Measurements from ENCODE around the gene UBXN4. TPM values are rescaled to one million over a fixed set of nuclear protein-coding genes. Genes with fewer than 3 reads are reported as not detected.
"Not testable (repeated sequence)": the region's sequence is repeated elsewhere in the genome, so short reads cannot be mapped to it uniquely, and the experiment has no call there.

UBXN4 gene
- 49.9 and 65.9 TPM in 2 replicates for total RNA-seq (2014; rRNA removed; shearing (Covaris generic); ENCODE audit: low replicate concordance)

GRCh38 chr2:135741395-135742324 is at the start of gene UBXN4:
Gene UBXN4 (plus strand): TSS chr2:135741855. CDS start chr2:135741930, 75 bp downstream.
- H4K20me1 ChIP-seq (ENCODE audit: insufficient read depth, low read depth, low read length) = peaks cover 15% of the 10 kb centered on the region; the same call in 1 of the 2 replicates
- H3K79me2 ChIP-seq (ENCODE audit: low read length) = peaks cover 49% of the 10 kb centered on the region
- H3K36me3 ChIP-seq (ENCODE audit: insufficient read depth, low read length) = peaks cover 14% of the 10 kb centered on the region; the same call in 1 of the 2 replicates
- peak within 1 kb of the TSS; percentile 66 for H3K27ac ChIP-seq (ENCODE audit: low read length)
- H3K27me3 ChIP-seq (ENCODE audit: low read length) = no peaks in the 10 kb centered on the region
- peak within 1 kb of the TSS; percentile 97 for H3K9ac ChIP-seq (ENCODE audit: low read length)
- peak within 1 kb of the TSS; percentile 76; the same call in 1 of the 2 replicates for H2AFZ ChIP-seq (ENCODE audit: low read length)
- no peaks in the 10 kb centered on the region; the same call in 1 of the 2 replicates for H3K9me2 ChIP-seq (replicated peaks; ENCODE audit: insufficient read depth, low read length)
- peak; percentile 98 for DNase-seq
- peaks cover 17% of the 10 kb centered on the region for H3K4me1 ChIP-seq (ENCODE audit: low read length)
- H3K4me3 ChIP-seq (ENCODE audit: low read length) = peak within 1 kb of the TSS; percentile 97
- peak within 1 kb of the TSS; percentile 95 for H3K4me2 ChIP-seq (ENCODE audit: low read depth, low read length, poor library complexity, severe bottlenecking)
- H3K9me3 ChIP-seq (ENCODE audit: low read length) = no peaks in the 10 kb centered on the region

DNA sequence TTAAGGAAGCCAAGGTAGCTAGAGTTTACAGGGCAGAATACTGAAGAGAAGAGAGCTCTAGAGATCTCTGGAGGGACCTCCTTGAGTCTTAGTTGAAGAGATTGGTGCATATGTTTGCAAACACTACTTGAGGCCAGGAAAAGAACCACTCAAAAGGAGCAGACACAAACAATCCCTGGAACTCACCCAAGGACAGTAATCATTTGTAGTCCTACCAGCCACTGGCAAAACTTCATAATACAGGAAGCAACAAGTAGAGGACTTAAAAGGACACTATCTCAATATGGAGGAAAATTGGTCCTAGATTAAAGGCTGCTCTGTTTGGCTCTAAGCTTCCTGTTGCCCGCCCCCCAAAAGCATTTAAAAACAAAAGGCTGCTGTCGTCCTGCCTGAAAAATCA is 46.9 kb upstream of the UBXN4 start:
- H3K9ac ChIP-seq (ENCODE audit: low read length) = no peak overlapping the region
- no peaks in the 10 kb centered on the region for H4K20me1 ChIP-seq (ENCODE audit: insufficient read depth, low read depth, low read length)
- H3K27ac ChIP-seq (ENCODE audit: low read length) = no peak overlapping the region
- no peak overlapping the region for H3K4me2 ChIP-seq (ENCODE audit: low read depth, low read length, poor library complexity, severe bottlenecking)
- peaks cover 23% of the 10 kb centered on the region; the same call in 1 of the 2 replicates for H3K36me3 ChIP-seq (ENCODE audit: insufficient read depth, low read length)
- no peaks in the 10 kb centered on the region for H3K4me1 ChIP-seq (ENCODE audit: low read length)
- no peak overlapping the region for H2AFZ ChIP-seq (ENCODE audit: low read length)
- H3K9me3 ChIP-seq (ENCODE audit: low read length) = no peaks in the 10 kb centered on the region
- H3K79me2 ChIP-seq (ENCODE audit: low read length) = no peaks in the 10 kb centered on the region
- H3K27me3 ChIP-seq (ENCODE audit: low read length) = no peaks in the 10 kb centered on the region
- H3K4me3 ChIP-seq (ENCODE audit: low read length) = no peak overlapping the region
- no peaks in the 10 kb centered on the region for H3K9me2 ChIP-seq (replicated peaks; ENCODE audit: insufficient read depth, low read length)
- no peak for DNase-seq

GRCh38 chr2:135698838-135699237 is 42.8 kb upstream of the UBXN4 start:
- H3K9me3 ChIP-seq (ENCODE audit: low read length) = no peaks in the 10 kb centered on the region
- 0 out of 2 replicates have a peak, but pooled peaks cover 6% of the 10 kb centered on the region for H3K79me2 ChIP-seq (ENCODE audit: low read length)
- no peaks in the 10 kb centered on the region for H3K9me2 ChIP-seq (replicated peaks; ENCODE audit: insufficient read depth, low read length)
- peaks cover 25% of the 10 kb centered on the region; the same call in 1 of the 2 replicates for H3K36me3 ChIP-seq (ENCODE audit: insufficient read depth, low read length)
- no peak overlapping the region for H3K9ac ChIP-seq (ENCODE audit: low read length)
- no peak overlapping the region for H2AFZ ChIP-seq (ENCODE audit: low read length)
- H3K4me3 ChIP-seq (ENCODE audit: low read length) = no peak overlapping the region
- no peaks in the 10 kb centered on the region for H3K27me3 ChIP-seq (ENCODE audit: low read length)
- peaks cover 22% of the 10 kb centered on the region for H3K4me1 ChIP-seq (ENCODE audit: low read length)
- H3K4me2 ChIP-seq (ENCODE audit: low read depth, low read length, poor library complexity, severe bottlenecking) = no peak overlapping the region
- no peak overlapping the region for H3K27ac ChIP-seq (ENCODE audit: low read length)
- DNase-seq = no peak
- no peaks in the 10 kb centered on the region for H4K20me1 ChIP-seq (ENCODE audit: insufficient read depth, low read depth, low read length)

DNA sequence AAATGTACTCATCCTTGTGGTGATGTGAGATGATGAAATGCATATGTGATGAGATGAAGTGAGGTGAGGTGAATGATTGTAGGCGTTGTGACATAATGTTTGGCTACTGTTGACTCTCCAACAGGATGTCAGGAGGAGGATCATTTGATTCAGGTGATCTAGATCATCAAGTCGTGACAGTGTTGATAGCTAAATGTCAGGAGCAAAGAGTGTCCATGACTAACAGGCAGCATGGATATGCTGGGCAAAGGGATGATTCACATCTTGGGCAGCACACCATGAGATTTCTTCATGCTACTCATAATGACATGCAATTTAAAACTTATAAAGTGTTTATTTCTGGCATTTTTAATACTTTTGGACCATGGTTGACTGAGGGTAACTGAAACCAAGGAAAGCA is 40.2 kb upstream of the UBXN4 start:
- Histone ChIP-seq H3K36me3 (ENCODE audit: insufficient read depth, low read length) (peaks cover 19% of the 10 kb centered on the region; the same call in 1 of the 2 replicates), H3K4me3 (ENCODE audit: low read length) (no peak overlapping the region), H3K4me1 (ENCODE audit: low read length) (peaks cover 22% of the 10 kb centered on the region), H3K27me3 (ENCODE audit: low read length) (no peaks in the 10 kb centered on the region), H3K27ac (ENCODE audit: low read length) (no peak overlapping the region), H2AFZ (ENCODE audit: low read length) (no peak overlapping the region), H4K20me1 (ENCODE audit: insufficient read depth, low read depth, low read length) (no peaks in the 10 kb centered on the region), H3K9me2 (replicated peaks; ENCODE audit: insufficient read depth, low read length) (no peaks in the 10 kb centered on the region), H3K4me2 (ENCODE audit: low read depth, low read length, poor library complexity, severe bottlenecking) (no peak overlapping the region), H3K79me2 (ENCODE audit: low read length) (0 out of 2 replicates have a peak, but pooled peaks cover 6% of the 10 kb centered on the region), H3K9me3 (ENCODE audit: low read length) (no peaks in the 10 kb centered on the region), H3K9ac (ENCODE audit: low read length) (no peak overlapping the region)
- no peak for DNase-seq

DNA sequence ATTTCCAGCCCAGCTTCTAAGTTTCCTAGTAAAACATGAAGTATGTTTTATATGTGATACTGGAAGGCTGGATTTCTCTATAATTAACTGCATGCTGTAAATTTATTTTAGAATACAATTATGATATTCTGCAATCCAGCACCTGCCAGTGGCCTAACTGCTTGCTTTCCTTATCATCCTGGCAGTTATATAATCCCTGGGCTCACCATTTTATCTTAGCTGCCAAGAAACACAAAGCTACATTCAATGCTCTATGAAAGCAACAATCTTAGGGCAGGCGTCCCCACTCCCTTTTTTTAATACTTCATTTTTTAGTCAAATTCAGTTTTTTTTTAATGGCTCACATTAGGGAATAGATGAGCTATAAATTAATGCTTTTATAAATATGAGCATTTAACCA is 38.4 kb upstream of the UBXN4 start:
- 0 out of 2 replicates have a peak, but pooled peaks cover 9% of the 10 kb centered on the region for H3K79me2 ChIP-seq (ENCODE audit: low read length)
- H3K9me2 ChIP-seq (replicated peaks; ENCODE audit: insufficient read depth, low read length) = no peaks in the 10 kb centered on the region
- 0 out of 2 replicates have a peak, but pooled peaks cover 11% of the 10 kb centered on the region for H3K36me3 ChIP-seq (ENCODE audit: insufficient read depth, low read length)
- H3K9me3 ChIP-seq (ENCODE audit: low read length) = no peaks in the 10 kb centered on the region
- H3K4me1 ChIP-seq (ENCODE audit: low read length) = peaks cover 32% of the 10 kb centered on the region
- H3K27ac ChIP-seq (ENCODE audit: low read length) = no peak overlapping the region
- no peak overlapping the region for H2AFZ ChIP-seq (ENCODE audit: low read length)
- no peak overlapping the region for H3K9ac ChIP-seq (ENCODE audit: low read length)
- no peaks in the 10 kb centered on the region for H3K27me3 ChIP-seq (ENCODE audit: low read length)
- H3K4me2 ChIP-seq (ENCODE audit: low read depth, low read length, poor library complexity, severe bottlenecking) = no peak overlapping the region
- DNase-seq = no peak
- no peaks in the 10 kb centered on the region for H4K20me1 ChIP-seq (ENCODE audit: insufficient read depth, low read depth, low read length)
- no peak overlapping the region for H3K4me3 ChIP-seq (ENCODE audit: low read length)

DNA sequence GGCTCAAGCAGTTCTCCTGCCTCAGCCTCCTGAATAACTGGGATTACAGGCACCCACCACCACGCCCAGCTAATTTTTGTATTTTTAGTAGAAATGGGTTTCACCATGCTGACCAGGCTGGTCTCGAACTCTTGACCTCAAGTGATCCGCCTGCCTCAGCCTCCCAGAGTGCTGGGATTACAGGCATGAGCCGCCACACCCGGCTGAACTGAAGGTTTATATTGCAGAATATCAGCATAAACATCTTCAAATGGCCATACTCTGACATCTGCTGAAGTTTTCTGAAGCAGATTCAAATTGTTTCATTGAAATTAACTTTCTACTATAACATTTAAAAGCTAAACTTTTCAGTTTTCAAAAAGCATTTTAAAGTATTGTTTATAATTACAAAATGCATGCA is 37.6 kb upstream of the UBXN4 start:
- not testable (repeated sequence) for H3K4me2 ChIP-seq (ENCODE audit: low read depth, low read length, poor library complexity, severe bottlenecking); H3K27me3 ChIP-seq (ENCODE audit: low read length); H3K9me3 ChIP-seq (ENCODE audit: low read length); H2AFZ ChIP-seq (ENCODE audit: low read length); DNase-seq; H3K79me2 ChIP-seq (ENCODE audit: low read length); H3K27ac ChIP-seq (ENCODE audit: low read length); H3K4me3 ChIP-seq (ENCODE audit: low read length); H3K9me2 ChIP-seq (replicated peaks; ENCODE audit: insufficient read depth, low read length); H4K20me1 ChIP-seq (ENCODE audit: insufficient read depth, low read depth, low read length); H3K9ac ChIP-seq (ENCODE audit: low read length)
- 0 out of 2 replicates have a peak, but pooled peaks cover 11% of the 10 kb centered on the region for H3K36me3 ChIP-seq (ENCODE audit: insufficient read depth, low read length)
- peaks cover 32% of the 10 kb centered on the region for H3K4me1 ChIP-seq (ENCODE audit: low read length)

- Histone ChIP-seq H3K27ac (ENCODE audit: low read length) (no peak overlapping the region), H3K4me1 (ENCODE audit: low read length) (peaks cover 14% of the 10 kb centered on the region), H3K9me3 (ENCODE audit: low read length) (no peaks in the 10 kb centered on the region), H3K27me3 (ENCODE audit: low read length) (no peaks in the 10 kb centered on the region), H3K9me2 (replicated peaks; ENCODE audit: insufficient read depth, low read length) (no peaks in the 10 kb centered on the region), H3K4me3 (ENCODE audit: low read length) (no peak overlapping the region), H4K20me1 (ENCODE audit: insufficient read depth, low read depth, low read length) (no peaks in the 10 kb centered on the region), H3K9ac (ENCODE audit: low read length) (no peak overlapping the region), H3K4me2 (ENCODE audit: low read depth, low read length, poor library complexity, severe bottlenecking) (no peak overlapping the region), H3K79me2 (ENCODE audit: low read length) (0 out of 2 replicates have a peak, but pooled peaks cover 2% of the 10 kb centered on the region), H3K36me3 (ENCODE audit: insufficient read depth, low read length) (peaks cover 15% of the 10 kb centered on the region; the same call in 1 of the 2 replicates), H2AFZ (ENCODE audit: low read length) (no peak overlapping the region)
- DNase-seq = no peak
Measured at GRCh38 chr2:135708159-135708558, 33.5 kb upstream of the UBXN4 start.

- H3K9me3 ChIP-seq (ENCODE audit: low read length) = no peaks in the 10 kb centered on the region
- no peak overlapping the region for H3K27ac ChIP-seq (ENCODE audit: low read length)
- no peak overlapping the region for H2AFZ ChIP-seq (ENCODE audit: low read length)
- no peaks in the 10 kb centered on the region for H3K27me3 ChIP-seq (ENCODE audit: low read length)
- H3K36me3 ChIP-seq (ENCODE audit: insufficient read depth, low read length) = peaks cover 14% of the 10 kb centered on the region; the same call in 1 of the 2 replicates
- no peak overlapping the region for H3K4me3 ChIP-seq (ENCODE audit: low read length)
- H3K4me1 ChIP-seq (ENCODE audit: low read length) = peaks cover 10% of the 10 kb centered on the region
- 0 out of 2 replicates have a peak, but pooled peaks cover 2% of the 10 kb centered on the region for H3K79me2 ChIP-seq (ENCODE audit: low read length)
- H3K9ac ChIP-seq (ENCODE audit: low read length) = no peak overlapping the region
- H3K9me2 ChIP-seq (replicated peaks; ENCODE audit: insufficient read depth, low read length) = no peaks in the 10 kb centered on the region
- peak; percentile 83 for DNase-seq
- H4K20me1 ChIP-seq (ENCODE audit: insufficient read depth, low read depth, low read length) = no peaks in the 10 kb centered on the region
- no peak overlapping the region for H3K4me2 ChIP-seq (ENCODE audit: low read depth, low read length, poor library complexity, severe bottlenecking)
Measured at GRCh38 chr2:135709992-135710391, 31.7 kb upstream of the UBXN4 start.

Measured in Karpas-422 (cell line).